ENCODE measurements around the gene BCL7A.

The BCL7A gene

DNA sequence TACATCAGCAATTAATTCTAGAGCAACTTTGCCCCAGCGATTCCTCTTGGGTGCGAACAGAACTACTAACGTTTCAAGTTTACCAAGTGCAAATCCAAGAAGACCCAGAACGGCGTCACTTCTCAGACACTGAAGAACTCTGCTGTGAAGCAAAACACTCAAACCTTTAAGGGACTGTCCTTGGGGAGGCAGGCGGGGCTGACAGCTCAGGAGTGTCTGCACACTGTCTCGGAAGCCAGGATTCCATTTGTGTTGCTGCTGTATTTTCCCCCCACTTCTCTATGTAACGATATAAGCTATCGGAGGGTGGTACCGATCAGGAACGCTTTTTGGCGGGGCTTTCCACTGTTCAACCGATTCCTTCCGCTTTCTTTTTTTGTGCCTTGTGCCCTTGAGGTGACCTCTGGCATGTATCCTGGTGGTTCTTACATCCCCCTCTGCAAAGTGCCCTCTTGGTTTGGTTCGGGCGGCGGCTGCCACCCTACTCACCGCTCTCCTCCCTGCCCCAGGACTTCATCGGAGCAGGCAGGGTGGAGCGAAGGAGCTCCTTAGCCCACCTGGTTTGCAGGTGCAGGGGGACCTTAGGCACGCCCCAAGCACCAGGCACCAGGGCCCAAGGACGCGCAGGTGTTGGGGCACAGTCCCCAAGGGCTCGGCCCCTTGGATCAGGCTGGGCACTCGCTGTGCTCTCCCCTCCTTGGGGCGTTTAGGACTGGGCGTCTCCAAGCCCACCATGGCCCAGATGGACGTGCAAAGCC, 37.7 kb downstream of the BCL7A start:
- Histone ChIP-seq H3K4me3 (no peak overlapping the region), H3K27me3 (no peaks in the 10 kb centered on the region), H3K9me3 (no peaks in the 10 kb centered on the region), H3K27ac (peak overlapping the region; percentile 11 to 30), H3K4me1 (peaks cover 6 to 35% (median 30%) of the 10 kb centered on the region in 4 donors), H3K36me3 (peaks cover 0 to 65% (median 38%) of the 10 kb centered on the region in 3 donors)
- no peak for DNase-seq
- intact Hi-C loops (cut with DNase I; ENCODE audit: low total_unique reads) = no loop called here
- TF ChIP-seq, protein P1, sequence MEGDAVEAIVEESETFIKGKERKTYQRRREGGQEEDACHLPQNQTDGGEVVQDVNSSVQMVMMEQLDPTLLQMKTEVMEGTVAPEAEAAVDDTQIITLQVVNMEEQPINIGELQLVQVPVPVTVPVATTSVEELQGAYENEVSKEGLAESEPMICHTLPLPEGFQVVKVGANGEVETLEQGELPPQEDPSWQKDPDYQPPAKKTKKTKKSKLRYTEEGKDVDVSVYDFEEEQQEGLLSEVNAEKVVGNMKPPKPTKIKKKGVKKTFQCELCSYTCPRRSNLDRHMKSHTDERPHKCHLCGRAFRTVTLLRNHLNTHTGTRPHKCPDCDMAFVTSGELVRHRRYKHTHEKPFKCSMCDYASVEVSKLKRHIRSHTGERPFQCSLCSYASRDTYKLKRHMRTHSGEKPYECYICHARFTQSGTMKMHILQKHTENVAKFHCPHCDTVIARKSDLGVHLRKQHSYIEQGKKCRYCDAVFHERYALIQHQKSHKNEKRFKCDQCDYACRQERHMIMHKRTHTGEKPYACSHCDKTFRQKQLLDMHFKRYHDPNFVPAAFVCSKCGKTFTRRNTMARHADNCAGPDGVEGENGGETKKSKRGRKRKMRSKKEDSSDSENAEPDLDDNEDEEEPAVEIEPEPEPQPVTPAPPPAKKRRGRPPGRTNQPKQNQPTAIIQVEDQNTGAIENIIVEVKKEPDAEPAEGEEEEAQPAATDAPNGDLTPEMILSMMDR (IDR thresholded peaks at IDR 0.05) = no peak

DNA sequence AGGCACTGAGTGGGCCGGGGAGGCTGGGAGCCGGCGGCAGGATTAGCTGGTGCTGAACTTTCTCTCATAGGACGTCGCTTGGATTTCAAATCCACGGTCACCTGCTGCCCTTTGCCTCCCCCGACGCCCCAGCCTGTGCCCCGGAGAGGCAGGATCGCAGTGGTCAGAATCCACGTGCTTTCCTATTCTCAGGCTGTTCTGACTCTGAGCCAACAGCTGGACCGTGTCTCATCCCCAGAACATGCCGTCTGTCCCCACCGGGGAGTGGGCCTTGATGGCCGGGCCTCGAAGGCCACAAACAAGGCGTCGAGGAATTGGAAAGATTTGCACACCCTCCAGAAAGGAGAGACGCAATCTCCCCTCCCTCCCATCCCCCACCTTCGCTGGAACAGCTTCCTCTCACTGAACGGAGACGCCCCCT, 38.4 kb downstream of the BCL7A start:
- H3K9me3 ChIP-seq = no peaks in the 10 kb centered on the region
- H3K27ac ChIP-seq = peak overlapping the region; percentile 11 to 30
- no peaks in the 10 kb centered on the region for H3K27me3 ChIP-seq
- H3K4me3 ChIP-seq = no peak overlapping the region
- TF ChIP-seq, protein P1 (IDR thresholded peaks at IDR 0.05) = no peak
- peaks cover 6 to 39% (median 32%) of the 10 kb centered on the region in 4 donors for H3K4me1 ChIP-seq
- no peak for DNase-seq
- intact Hi-C loops (cut with DNase I; ENCODE audit: low total_unique reads) = no loop called here
- H3K36me3 ChIP-seq = peaks cover 0 to 60% (median 35%) of the 10 kb centered on the region in 3 donors

DNA sequence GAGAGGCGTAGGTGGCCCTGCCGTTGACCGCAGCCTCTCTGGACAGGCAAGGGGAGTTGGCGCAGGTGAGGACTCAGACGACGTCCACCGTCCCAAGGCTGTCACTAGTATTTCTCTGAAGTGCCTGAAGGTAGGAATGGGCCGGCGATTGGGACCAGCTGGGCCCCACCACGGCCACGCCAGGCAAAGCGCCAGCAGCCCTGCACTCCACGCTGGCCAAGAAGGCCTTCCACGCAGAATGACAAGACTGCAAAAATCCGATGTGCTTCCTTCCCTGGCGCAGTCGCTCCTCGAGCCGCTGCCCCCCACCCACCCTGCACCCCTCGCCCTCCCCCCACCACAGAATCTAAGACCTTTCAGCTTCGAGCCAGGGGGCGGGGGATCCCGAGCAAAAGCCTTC, 39.6 kb downstream of the BCL7A start:
- peak overlapping the region in 1 of 2 donors; percentile 85 for H3K27ac ChIP-seq
- H3K9me3 ChIP-seq = no peaks in the 10 kb centered on the region
- H3K27me3 ChIP-seq = no peaks in the 10 kb centered on the region
- peaks cover 6 to 42% (median 33%) of the 10 kb centered on the region in 4 donors for H3K4me1 ChIP-seq
- intact Hi-C loops (cut with DNase I; ENCODE audit: low total_unique reads) = no loop called here
- TF ChIP-seq, protein P1 (IDR thresholded peaks at IDR 0.05) = no peak
- no peak overlapping the region for H3K4me3 ChIP-seq
- no peak for DNase-seq
- H3K36me3 ChIP-seq = peaks cover 0 to 48% (median 23%) of the 10 kb centered on the region in 3 donors

DNA sequence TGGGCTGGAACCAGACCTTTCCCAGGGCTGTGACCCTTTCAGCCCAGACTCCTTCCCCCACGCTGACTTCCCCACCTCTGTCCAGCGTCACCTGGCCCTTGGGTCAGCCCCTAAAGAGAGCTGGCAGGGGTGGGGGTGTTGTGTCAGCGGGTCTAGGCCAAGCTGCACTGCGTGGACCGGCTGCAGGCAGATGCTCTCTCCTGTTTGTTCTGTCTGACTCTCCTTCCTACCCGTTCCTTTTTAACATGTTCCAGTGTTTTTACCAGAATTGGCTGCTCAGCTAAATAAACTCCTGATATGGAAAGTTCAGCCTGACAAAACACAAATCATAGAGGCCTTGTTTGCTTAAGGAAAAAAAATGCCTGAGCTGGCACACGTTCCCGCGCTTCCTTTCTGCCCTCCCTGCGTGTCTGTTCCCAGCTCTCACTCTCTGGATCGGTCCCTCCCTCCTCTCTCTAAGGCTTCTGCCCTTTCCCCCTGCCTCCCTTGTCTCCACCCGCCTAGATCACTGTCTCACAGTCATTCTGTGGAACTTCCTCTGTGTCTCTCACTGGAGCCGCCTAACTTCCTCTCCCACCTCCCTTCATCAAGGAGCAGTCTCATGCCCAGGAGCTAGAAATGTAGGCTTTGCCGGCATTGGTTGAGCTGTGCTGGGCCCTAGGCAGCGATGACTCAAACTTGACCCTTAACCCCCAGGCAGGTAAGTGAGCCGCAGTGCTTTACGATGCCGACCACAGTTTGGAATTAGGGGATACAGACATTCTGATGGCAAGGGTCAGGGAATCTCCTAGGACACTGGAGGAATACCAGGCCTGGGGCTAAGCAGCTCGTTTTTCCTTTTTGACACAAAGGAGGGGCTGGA, 41.4 kb downstream of the BCL7A start:
- Histone ChIP-seq H3K36me3 (peaks cover 0 to 30% (median 22%) of the 10 kb centered on the region in 3 donors), H3K9me3 (no peaks in the 10 kb centered on the region), H3K27me3 (no peaks in the 10 kb centered on the region), H3K4me1 (peaks cover 6 to 53% (median 42%) of the 10 kb centered on the region in 4 donors), H3K27ac (peak overlapping the region; percentile 82 to 85), H3K4me3 (peak overlapping the region in 1 of 2 donors; percentile 25)
- DNase-seq = peak; percentile 68 to 86
- TF ChIP-seq, protein P1 (IDR thresholded peaks at IDR 0.05) = no peak
- intact Hi-C loops (cut with DNase I; ENCODE audit: low total_unique reads) = no loop called here

DNA sequence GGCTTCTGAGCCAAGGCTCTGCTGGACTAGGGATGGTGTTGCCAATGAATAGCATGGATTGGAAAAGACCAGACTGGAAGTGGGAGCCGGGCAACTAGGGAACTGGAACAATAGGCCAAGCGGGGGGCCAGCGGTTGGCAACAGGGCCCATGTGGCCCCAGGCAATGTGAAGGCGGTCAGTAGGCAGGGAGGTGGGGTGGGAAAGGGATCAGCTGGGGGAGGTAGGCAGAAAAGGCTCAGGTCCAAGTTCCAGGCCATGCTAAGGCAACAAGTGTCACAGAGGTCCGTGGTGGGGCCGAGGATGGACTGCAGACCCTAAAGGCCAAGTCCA, 42.0 kb downstream of the BCL7A start:
- peak overlapping the region; percentile 82 to 85 for H3K27ac ChIP-seq
- H3K27me3 ChIP-seq = no peaks in the 10 kb centered on the region
- intact Hi-C loops (cut with DNase I; ENCODE audit: low total_unique reads) = no loop called here
- H3K4me3 ChIP-seq = peak overlapping the region in 1 of 2 donors; percentile 25
- no peaks in the 10 kb centered on the region for H3K9me3 ChIP-seq
- H3K4me1 ChIP-seq = peaks cover 6 to 57% (median 47%) of the 10 kb centered on the region in 4 donors
- H3K36me3 ChIP-seq = peaks cover 0 to 24% (median 21%) of the 10 kb centered on the region in 3 donors
- TF ChIP-seq, protein P1 (IDR thresholded peaks at IDR 0.05) = no peak
- no peak for DNase-seq
